Astrocyte (in vitro differentiated cells and primary cell): ENCODE measurements around the gene SWT1. TPM values are rescaled to one million over a fixed set of nuclear protein-coding genes. Genes with fewer than 3 reads are reported as not detected.
A peak's percentile ranks its signal among the peaks of the same experiment; 100 is the strongest.

Experiments
- DNase-seq: peaks from one replicate; pipeline ENCODE4 v3.0.0-alpha.2; 2010; ENCODE audit warnings: low read depth
- FAIRE-seq: peaks from 2 replicates; lab custom pipeline; 2011; peaks lifted over from hg19 to GRCh38; lab: Jason Lieb, UNC
- H2AFZ ChIP-seq: 2 replicates; pipeline ENCODE4 v1.6.0; 2012; ENCODE audit warnings: low read depth, low read length, inconsistent platforms
- H3K27ac ChIP-seq: 2 replicates; pipeline ENCODE4 v1.5.1; 2011; ENCODE audit warnings: low read depth, low read length, inconsistent platforms
- H3K27me3 ChIP-seq: 2 replicates; pipeline ENCODE4 v1.6.0; 2011; ENCODE audit warnings: low read length, inconsistent platforms; ENCODE audit not compliant: insufficient read depth
- H3K36me3 ChIP-seq: 2 replicates; pipeline ENCODE4 v1.5.1; 2011; ENCODE audit warnings: low read length, inconsistent platforms; ENCODE audit not compliant: insufficient read depth
- H3K4me1 ChIP-seq: 2 replicates; pipeline ENCODE4 v1.5.1; 2011; ENCODE audit warnings: low read length, inconsistent platforms; ENCODE audit not compliant: insufficient read depth
- H3K4me2 ChIP-seq: 2 replicates; pipeline ENCODE4 v1.6.0; 2012; ENCODE audit warnings: low read length, inconsistent platforms
- H3K4me3 ChIP-seq: 2 replicates; pipeline ENCODE4 v1.5.1; 2011; ENCODE audit warnings: low read depth, mild to moderate bottlenecking, low read length, inconsistent platforms; ENCODE audit not compliant: insufficient read depth
- H3K79me2 ChIP-seq: 2 replicates; pipeline ENCODE4 v1.6.0; 2012; ENCODE audit warnings: mild to moderate bottlenecking, low read length, inconsistent platforms; ENCODE audit not compliant: insufficient read depth
- H3K9ac ChIP-seq: 2 replicates; pipeline ENCODE4 v1.6.0; 2012; ENCODE audit warnings: mild to moderate bottlenecking, low read length, inconsistent platforms
- H3K9me3 ChIP-seq: 2 replicates; pipeline ENCODE4 v1.5.1; 2012; ENCODE audit warnings: low read depth, mild to moderate bottlenecking, low read length, inconsistent platforms; ENCODE audit not compliant: insufficient read depth
- H4K20me1 ChIP-seq: 2 replicates; pipeline ENCODE4 v1.6.0; 2012; ENCODE audit warnings: low read length, inconsistent platforms; ENCODE audit not compliant: insufficient read depth
- H3K27ac Mint-ChIP-seq: one replicate; pipeline ENCODE4 v1.8.0; 2021; ENCODE audit warnings: mild to moderate bottlenecking, mixed read lengths; ENCODE audit not compliant: unreplicated experiment
- H3K27me3 Mint-ChIP-seq: one replicate; pipeline ENCODE4 v1.8.0; 2021; ENCODE audit warnings: low read depth, mixed read lengths; ENCODE audit not compliant: unreplicated experiment
- H3K36me3 Mint-ChIP-seq: one replicate; pipeline ENCODE4 v1.8.0; 2021; ENCODE audit warnings: low read depth, mixed read lengths; ENCODE audit not compliant: unreplicated experiment
- H3K4me1 Mint-ChIP-seq: one replicate; pipeline ENCODE4 v1.8.0; 2021; ENCODE audit warnings: low read depth, mixed read lengths; ENCODE audit not compliant: unreplicated experiment
- H3K4me3 Mint-ChIP-seq: one replicate; pipeline ENCODE4 v1.8.0; 2021; ENCODE audit warnings: mild to moderate bottlenecking, moderate library complexity, mixed read lengths; ENCODE audit not compliant: unreplicated experiment
- H3K9me3 Mint-ChIP-seq: one replicate; pipeline ENCODE4 v1.8.0; 2021; ENCODE audit warnings: mild to moderate bottlenecking, mixed read lengths; ENCODE audit not compliant: unreplicated experiment
- EZH2 ChIP-seq: IDR thresholded peaks from 2 replicates; pipeline ENCODE4 v1.6.1; 2012; ENCODE audit warnings: mild to moderate bottlenecking, low read length, inconsistent platforms; ENCODE audit not compliant: insufficient read depth
- total RNA-seq: library from RNA; stranded (reverse); gene quantifications from 2 replicates; pipeline ENCODE4 v1.2.1, GENCODE V29; 2021
- TF ChIP-seq, protein P1 (sequence below): IDR thresholded peaks from 2 replicates; pipeline ENCODE4 v1.5.1; 2011; ENCODE audit warnings: low read depth, mild to moderate bottlenecking, inconsistent platforms, low read length, moderate library complexity; ENCODE audit not compliant: insufficient read depth

The SWT1 gene
- total RNA-seq, 1 donor from 2014 or later = 5.4 TPM

DNA sequence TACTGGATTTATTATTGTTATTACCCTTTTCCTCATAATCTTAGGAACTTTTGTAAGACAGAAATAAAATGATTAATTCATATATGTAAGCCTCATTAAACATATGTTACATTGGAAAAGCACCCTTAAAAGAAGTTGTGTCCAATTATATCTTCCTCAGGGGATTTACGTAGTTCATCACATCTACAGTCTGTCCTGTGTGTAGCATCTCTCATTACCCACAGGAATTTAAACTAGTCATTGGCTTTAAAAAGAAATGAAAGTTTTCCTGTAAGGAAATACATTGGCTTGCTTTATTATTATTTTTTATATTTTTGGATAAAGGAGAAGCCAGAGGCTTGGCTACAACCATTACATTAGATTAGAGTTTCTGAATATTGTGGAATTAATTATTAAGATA is 56.1 kb downstream of the SWT1 start:
- H3K27ac Mint-ChIP-seq = no peak overlapping the region
- no peak overlapping the region for H3K9ac ChIP-seq
- H3K27me3 ChIP-seq = no peaks in the 10 kb centered on the region
- H2AFZ ChIP-seq = no peak overlapping the region
- H3K36me3 Mint-ChIP-seq = peaks cover 12% of the 10 kb centered on the region
- H3K4me1 ChIP-seq = no peaks in the 10 kb centered on the region
- H3K79me2 ChIP-seq = no peaks in the 10 kb centered on the region
- no peak overlapping the region for H3K4me2 ChIP-seq
- no peak overlapping the region for H3K4me3 ChIP-seq
- no peak overlapping the region for H3K4me3 Mint-ChIP-seq
- DNase-seq (peak; percentile 62), FAIRE-seq (no peak)
- no peaks in the 10 kb centered on the region for H4K20me1 ChIP-seq
- no peak for TF ChIP-seq EZH2
- TF ChIP-seq, protein P1, sequence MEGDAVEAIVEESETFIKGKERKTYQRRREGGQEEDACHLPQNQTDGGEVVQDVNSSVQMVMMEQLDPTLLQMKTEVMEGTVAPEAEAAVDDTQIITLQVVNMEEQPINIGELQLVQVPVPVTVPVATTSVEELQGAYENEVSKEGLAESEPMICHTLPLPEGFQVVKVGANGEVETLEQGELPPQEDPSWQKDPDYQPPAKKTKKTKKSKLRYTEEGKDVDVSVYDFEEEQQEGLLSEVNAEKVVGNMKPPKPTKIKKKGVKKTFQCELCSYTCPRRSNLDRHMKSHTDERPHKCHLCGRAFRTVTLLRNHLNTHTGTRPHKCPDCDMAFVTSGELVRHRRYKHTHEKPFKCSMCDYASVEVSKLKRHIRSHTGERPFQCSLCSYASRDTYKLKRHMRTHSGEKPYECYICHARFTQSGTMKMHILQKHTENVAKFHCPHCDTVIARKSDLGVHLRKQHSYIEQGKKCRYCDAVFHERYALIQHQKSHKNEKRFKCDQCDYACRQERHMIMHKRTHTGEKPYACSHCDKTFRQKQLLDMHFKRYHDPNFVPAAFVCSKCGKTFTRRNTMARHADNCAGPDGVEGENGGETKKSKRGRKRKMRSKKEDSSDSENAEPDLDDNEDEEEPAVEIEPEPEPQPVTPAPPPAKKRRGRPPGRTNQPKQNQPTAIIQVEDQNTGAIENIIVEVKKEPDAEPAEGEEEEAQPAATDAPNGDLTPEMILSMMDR = no peak
- H3K9me3 ChIP-seq = no peaks in the 10 kb centered on the region
- peaks cover 6% of the 10 kb centered on the region for H3K9me3 Mint-ChIP-seq
- H3K27ac ChIP-seq = no peak overlapping the region
- no peaks in the 10 kb centered on the region for H3K27me3 Mint-ChIP-seq
- no peaks in the 10 kb centered on the region for H3K4me1 Mint-ChIP-seq
- H3K36me3 ChIP-seq = no peaks in the 10 kb centered on the region

DNA sequence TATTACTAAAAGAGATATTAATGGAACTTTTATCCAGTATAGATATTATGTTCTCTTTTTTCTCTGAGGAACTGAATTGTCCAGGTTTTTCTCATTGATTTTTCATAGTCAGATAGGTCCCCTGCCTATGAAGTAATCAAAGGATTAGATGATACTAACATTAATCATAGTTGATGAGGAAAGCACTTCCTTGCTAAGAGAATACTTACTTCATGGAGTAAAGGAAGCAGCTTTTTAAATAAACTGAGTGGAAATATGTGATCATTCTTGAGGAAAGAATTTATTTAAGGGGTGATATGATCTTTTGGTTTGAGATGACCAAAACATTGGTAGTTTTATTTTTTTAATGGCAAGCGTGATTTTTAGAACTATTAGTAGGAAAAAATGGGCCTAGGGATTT is 58.9 kb downstream of the SWT1 start:
- Histone ChIP-seq H3K27me3 (no peaks in the 10 kb centered on the region), H2AFZ (no peak overlapping the region), H3K4me3 (no peak overlapping the region), H3K4me2 (no peak overlapping the region), H3K79me2 (no peaks in the 10 kb centered on the region), H4K20me1 (no peaks in the 10 kb centered on the region), H3K27ac (no peak overlapping the region), H3K4me1 (no peaks in the 10 kb centered on the region), H3K36me3 (no peaks in the 10 kb centered on the region), H3K9ac (no peak overlapping the region), H3K9me3 (no peaks in the 10 kb centered on the region)
- H3K4me3 Mint-ChIP-seq = no peak overlapping the region
- FAIRE-seq = no peak
- H3K4me1 Mint-ChIP-seq = no peaks in the 10 kb centered on the region
- H3K36me3 Mint-ChIP-seq = peaks cover 6% of the 10 kb centered on the region
- no peak overlapping the region for H3K27ac Mint-ChIP-seq
- TF ChIP-seq, protein P1 = no peak
- no peak for TF ChIP-seq EZH2
- no peak for DNase-seq
- peaks cover 3% of the 10 kb centered on the region for H3K9me3 Mint-ChIP-seq
- no peaks in the 10 kb centered on the region for H3K27me3 Mint-ChIP-seq

DNA sequence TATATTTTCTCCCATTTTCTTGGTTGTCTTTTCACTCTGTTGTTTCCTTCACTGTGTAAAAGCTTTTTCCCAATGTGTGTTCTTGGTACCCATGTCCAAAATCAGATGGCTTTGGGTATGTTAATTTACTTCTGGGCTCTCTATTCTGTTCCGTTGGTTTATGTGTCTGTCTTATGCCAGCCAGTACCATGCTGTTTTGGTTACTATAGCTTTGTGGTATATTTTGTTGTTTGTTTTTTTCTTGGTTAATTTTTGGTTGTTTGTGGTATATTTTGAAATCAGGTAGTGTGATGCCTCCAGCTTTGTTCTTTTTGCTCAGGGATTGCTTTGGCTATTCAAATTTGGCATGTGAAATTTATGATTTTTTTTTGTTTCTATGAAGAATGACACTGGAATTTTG is 67.2 kb downstream of the SWT1 start:
- no peaks in the 10 kb centered on the region for H3K27me3 ChIP-seq
- no peak overlapping the region for H3K27ac ChIP-seq
- no peaks in the 10 kb centered on the region for H3K36me3 ChIP-seq
- Mint-ChIP-seq H3K9me3 (peaks cover 10% of the 10 kb centered on the region), H3K4me1 (no peaks in the 10 kb centered on the region), H3K4me3 (no peak overlapping the region), H3K27me3 (no peaks in the 10 kb centered on the region), H3K36me3 (peaks cover 25% of the 10 kb centered on the region), H3K27ac (no peak overlapping the region)
- H3K4me2 ChIP-seq = no peak overlapping the region
- H3K9ac ChIP-seq = no peak overlapping the region
- no peaks in the 10 kb centered on the region for H3K4me1 ChIP-seq
- FAIRE-seq = no peak
- H3K4me3 ChIP-seq = no peak overlapping the region
- no peaks in the 10 kb centered on the region for H3K79me2 ChIP-seq
- H4K20me1 ChIP-seq = no peaks in the 10 kb centered on the region
- H2AFZ ChIP-seq = no peak overlapping the region
- H3K9me3 ChIP-seq = no peaks in the 10 kb centered on the region
- DNase-seq = no peak
- no peak for TF ChIP-seq EZH2
- TF ChIP-seq, protein P1 = no peak
